ENCODE results near the gene LIPC. TPM values are rescaled to one million over a fixed set of nuclear protein-coding genes. Genes with fewer than 3 reads are reported as not detected.

Gene LIPC
- total and polyA plus RNA-seq, 2 donors (not counting 3 experiments of a cell fraction or from before 2014, with no cell fraction given), result not detected

- Histone ChIP-seq H3K4me1 (ENCODE audit: control insufficient read depth, extremely low read depth, insufficient read depth, low read length) (no peaks in the 10 kb centered on the region), H3K9me1 (replicated peaks; ENCODE audit: control insufficient read depth, extremely low read depth, insufficient read depth, low read length) (no peaks in the 10 kb centered on the region), H4K20me1 (replicated peaks; ENCODE audit: control insufficient read depth, extremely low read depth, insufficient read depth, low read length) (no peaks in the 10 kb centered on the region), H2AFZ (ENCODE audit: low read depth, low read length) (no peak overlapping the region), H3K9ac (replicated peaks; ENCODE audit: extremely low read depth, insufficient read depth, low read length) (no peak overlapping the region), H3K36me3 (ENCODE audit: control insufficient read depth in 2 of 2, extremely low read depth in 1 of 2, insufficient read depth in 2 of 2, low read length in 2 of 2) (no peaks in the 10 kb centered on the region), H3K4me2 (ENCODE audit: insufficient read depth, low read length) (no peak overlapping the region), H3K27me3 (ENCODE audit: control insufficient read depth in 2 of 2, insufficient read depth in 2 of 2, low read length in 2 of 2) (no peaks in the 10 kb centered on the region), H3K9me3 (replicated peaks; ENCODE audit: control insufficient read depth, insufficient read depth, low read length) (no peaks in the 10 kb centered on the region), H3K4me3 (replicated peaks in 1 of 3; ENCODE audit: insufficient read depth in 1 of 3, low read depth in 1 of 3, low read length in 3 of 3) (no peak overlapping the region), H3K27ac (ENCODE audit: insufficient read depth, low read depth, low read length) (no peak overlapping the region), H3K79me2 (ENCODE audit: control insufficient read depth, insufficient read depth, low read length) (no peaks in the 10 kb centered on the region)
- ChIA-PET CTCF (no interaction called here), POLR2A (no interaction called here)
- TF ChIP-seq MYC (IDR thresholded peaks at IDR 0.05; ENCODE audit: low read depth, low read length) (no peak), EZH2 (IDR thresholded peaks at IDR 0.05; ENCODE audit: borderline replicate concordance, low read depth, low read length, severe bottlenecking) (no peak), POLR2AphosphoS5 (IDR thresholded peaks at IDR 0.05; ENCODE audit: insufficient read depth, low read depth, low read length) (no peak), GATA2 (IDR thresholded peaks at IDR 0.05; ENCODE audit: insufficient read depth, insufficient read length, low read depth, low read length) (no peak), MAX (IDR thresholded peaks at IDR 0.05; ENCODE audit: insufficient read depth, insufficient read length) (no peak), FOS (IDR thresholded peaks at IDR 0.05; ENCODE audit: borderline replicate concordance, insufficient read depth, low read length) (no peak), JUN (IDR thresholded peaks at IDR 0.05; ENCODE audit: borderline replicate concordance, insufficient read depth, insufficient read length, low read depth) (no peak), POLR2A (IDR thresholded peaks at IDR 0.05; ENCODE audit: low read depth, low read length) (no peak)
- TF ChIP-seq, protein P1, sequence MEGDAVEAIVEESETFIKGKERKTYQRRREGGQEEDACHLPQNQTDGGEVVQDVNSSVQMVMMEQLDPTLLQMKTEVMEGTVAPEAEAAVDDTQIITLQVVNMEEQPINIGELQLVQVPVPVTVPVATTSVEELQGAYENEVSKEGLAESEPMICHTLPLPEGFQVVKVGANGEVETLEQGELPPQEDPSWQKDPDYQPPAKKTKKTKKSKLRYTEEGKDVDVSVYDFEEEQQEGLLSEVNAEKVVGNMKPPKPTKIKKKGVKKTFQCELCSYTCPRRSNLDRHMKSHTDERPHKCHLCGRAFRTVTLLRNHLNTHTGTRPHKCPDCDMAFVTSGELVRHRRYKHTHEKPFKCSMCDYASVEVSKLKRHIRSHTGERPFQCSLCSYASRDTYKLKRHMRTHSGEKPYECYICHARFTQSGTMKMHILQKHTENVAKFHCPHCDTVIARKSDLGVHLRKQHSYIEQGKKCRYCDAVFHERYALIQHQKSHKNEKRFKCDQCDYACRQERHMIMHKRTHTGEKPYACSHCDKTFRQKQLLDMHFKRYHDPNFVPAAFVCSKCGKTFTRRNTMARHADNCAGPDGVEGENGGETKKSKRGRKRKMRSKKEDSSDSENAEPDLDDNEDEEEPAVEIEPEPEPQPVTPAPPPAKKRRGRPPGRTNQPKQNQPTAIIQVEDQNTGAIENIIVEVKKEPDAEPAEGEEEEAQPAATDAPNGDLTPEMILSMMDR (IDR thresholded peaks at IDR 0.05; ENCODE audit: extremely low read depth in 1 of 2, insufficient read depth in 1 of 2, low read depth in 1 of 2, low read length in 2 of 2), result no peak
- intact Hi-C loops (cut with micrococcal nuclease), result no loop called here
- BruUV-seq (replicated peaks), result no TSS peak
- DNase-seq (ENCODE audit: low read depth, low spot score), result no peak
- FAIRE-seq, result no peak
- dilution Hi-C loops (cut with MboI; ENCODE audit: extremely low pct_ligation_motif_present, low sequenced_read_pairs), result no loop called here
These were observed 144.9 kb downstream of the LIPC start for GRCh38 chr15:58576657-58577056.

Measured in endothelial cell of umbilical vein (primary cell).